A673 (cell line): ENCODE results near the gene LDB3. TPM values are rescaled to one million over a fixed set of nuclear protein-coding genes. Genes with fewer than 3 reads are reported as not detected.

ENCODE experiments used
- BruUV-seq: library from RNA; stranded (reverse); fragments of 400-500 nt; replicated peaks from 2 replicates; lab custom pipeline; 2021; lab: Mats Ljungman, UMichigan
- CTCF ChIA-PET: fragments of 300-600 bp; sonication (Branson Sonifier 250); formaldehyde crosslinking; loops from one replicate; lab custom pipeline; 2022; ENCODE audit warnings: antibody characterized with exemption; lab: Charles Lee
- POLR2A ChIA-PET: fragments of 300-600 bp; sonication (Branson Sonifier 250); formaldehyde crosslinking; loops from one replicate; lab custom pipeline; 2022; ENCODE audit warnings: antibody characterized with exemption; ENCODE audit not compliant: low non-redundant PET; lab: Charles Lee
- DNase-seq: peaks from one replicate; pipeline ENCODE4 v3.0.0-alpha.2; 2015; ENCODE audit warnings: low spot score
- H3K27ac ChIP-seq: fragments of 200-600 bp; sonication (generic); 2 replicates; pipeline ENCODE4 v1.5.1; 2016; ENCODE audit warnings: mixed run types, low read depth, mild to moderate bottlenecking, mixed read lengths, antibody characterized with exemption, low read length; ENCODE audit not compliant: poor library complexity, severe bottlenecking
- H3K27me3 ChIP-seq: fragments of 200-600 bp; sonication (generic); replicated peaks from 2 replicates; pipeline ENCODE4 v1.6.1; 2017; ENCODE audit warnings: mixed run types, low read depth, mild to moderate bottlenecking, mixed read lengths, antibody characterized with exemption, low read length; ENCODE audit not compliant: insufficient read depth, poor library complexity
- H3K36me3 ChIP-seq: fragments of 200-600 bp; sonication (generic); 2 replicates; pipeline ENCODE4 v1.6.1; 2016; ENCODE audit warnings: mixed run types, mild to moderate bottlenecking, mixed read lengths, antibody characterized with exemption, low read length; ENCODE audit not compliant: insufficient read depth, poor library complexity, severe bottlenecking
- H3K4me1 ChIP-seq: fragments of 200-600 bp; sonication (generic); 2 replicates; pipeline ENCODE4 v1.6.1; 2017; ENCODE audit warnings: mixed run types, mild to moderate bottlenecking, mixed read lengths, antibody characterized with exemption, low read length; ENCODE audit not compliant: insufficient read depth, poor library complexity, severe bottlenecking
- H3K4me3 ChIP-seq: fragments of 200-600 bp; sonication (generic); 2 replicates; pipeline ENCODE4 v1.5.1; 2016; ENCODE audit warnings: low read depth, mixed run types, mild to moderate bottlenecking, mixed read lengths, low read length; ENCODE audit not compliant: poor library complexity, severe bottlenecking
- H3K9me3 ChIP-seq: fragments of 200-600 bp; sonication (generic); 2 replicates; pipeline ENCODE4 v1.6.1; 2016; ENCODE audit warnings: mixed run types, low read depth, mild to moderate bottlenecking, mixed read lengths, antibody characterized with exemption, low read length; ENCODE audit not compliant: poor library complexity, severe bottlenecking
- CTCF ChIP-seq: fragments of 300-800, 200-600 bp; sonication (generic); conservative IDR thresholded peaks from 2 replicates; pipeline ENCODE4 v1.5.1; 2017; ENCODE audit warnings: low read depth, mild to moderate bottlenecking, antibody characterized with exemption, low read length, moderate library complexity, mixed read lengths
- EZH2 ChIP-seq: fragments of 200-600 bp; sonication (generic); IDR thresholded peaks from 2 replicates; pipeline ENCODE4 v1.6.1; 2017; ENCODE audit warnings: borderline replicate concordance, low read depth, mild to moderate bottlenecking, mixed read lengths, antibody characterized with exemption, low read length; ENCODE audit not compliant: poor library complexity, severe bottlenecking
- intact Hi-C: fragments of 100-400 bp; cut with micrococcal nuclease; formaldehyde crosslinking; loops from one replicate; pipeline ENCODE4 v1.10.0; 2022; ENCODE audit not compliant: unreplicated experiment
- total RNA-seq: library from RNA; stranded (reverse); gene quantifications from 2 replicates; pipeline ENCODE4 v1.2.3, GENCODE V29; 2021

The LDB3 gene
- total RNA-seq, 1 experiment from 2014 or later = 0.34 TPM

- POLR2A ChIA-PET = no interaction called here
Measured at GRCh38 chr10:86770412-86770960, 102.2 kb downstream of the LDB3 start.

GRCh38 chr10:86773498-86773897 is 105.2 kb downstream of the LDB3 start:
- peaks cover 63% of the 10 kb centered on the region for H3K4me1 ChIP-seq
- POLR2A ChIA-PET = no interaction called here
- intact Hi-C loops = no loop called here
- BruUV-seq = no TSS peak
- DNase-seq = no peak
- TF ChIP-seq EZH2 = no peak
- no peak for TF ChIP-seq CTCF
- no peaks in the 10 kb centered on the region for H3K9me3 ChIP-seq
- no peak overlapping the region for H3K27ac ChIP-seq
- no peaks in the 10 kb centered on the region for H3K27me3 ChIP-seq
- CTCF ChIA-PET = no interaction called here
- no peak overlapping the region for H3K4me3 ChIP-seq
- H3K36me3 ChIP-seq = no peaks in the 10 kb centered on the region

More at GRCh38 chr10:86770412-86770960, 102.2 kb downstream of the LDB3 start:
- no peak for TF ChIP-seq EZH2
- TF ChIP-seq CTCF = no peak
- H3K27ac ChIP-seq = no peak overlapping the region
- no peak overlapping the region for H3K4me3 ChIP-seq
- intact Hi-C loops = no loop called here
- no peaks in the 10 kb centered on the region for H3K27me3 ChIP-seq
- no TSS peak for BruUV-seq
- no peaks in the 10 kb centered on the region for H3K36me3 ChIP-seq
- peak; percentile 59 for DNase-seq
- peaks cover 75% of the 10 kb centered on the region for H3K4me1 ChIP-seq
- CTCF ChIA-PET = no interaction called here
- H3K9me3 ChIP-seq = no peaks in the 10 kb centered on the region

- peak; percentile 68 for DNase-seq
- peak overlapping the region; percentile 49 for H3K27ac ChIP-seq
- H3K4me1 ChIP-seq = peaks cover 47% of the 10 kb centered on the region
- H3K9me3 ChIP-seq = no peaks in the 10 kb centered on the region
- no peaks in the 10 kb centered on the region for H3K27me3 ChIP-seq
- TF ChIP-seq EZH2 (no peak), CTCF (no peak)
- no peak overlapping the region for H3K4me3 ChIP-seq
- intact Hi-C loops = no loop called here
- POLR2A ChIA-PET = interaction anchor here (0.7 kb wide), 1 partner anchor 26 kb away, joined by 3 read pairs; no protein-coding TSS in a partner anchor
- no peaks in the 10 kb centered on the region for H3K36me3 ChIP-seq
- CTCF ChIA-PET = no interaction called here
- no TSS peak for BruUV-seq
Measured at GRCh38 chr10:86775056-86775869, 107.0 kb downstream of the LDB3 start.
